HG03354 (cell line): ENCODE measurements around the gene AQP12B.

ENCODE experiments used
- ATAC-seq: cut with Tn5 transposase; IDR thresholded peaks from one replicate; pipeline ENCODE4 v1.9.1; 2021; ENCODE audit warnings: mild to moderate bottlenecking; ENCODE audit not compliant: unreplicated experiment, poor library complexity, severe bottlenecking

Gene AQP12B

DNA sequence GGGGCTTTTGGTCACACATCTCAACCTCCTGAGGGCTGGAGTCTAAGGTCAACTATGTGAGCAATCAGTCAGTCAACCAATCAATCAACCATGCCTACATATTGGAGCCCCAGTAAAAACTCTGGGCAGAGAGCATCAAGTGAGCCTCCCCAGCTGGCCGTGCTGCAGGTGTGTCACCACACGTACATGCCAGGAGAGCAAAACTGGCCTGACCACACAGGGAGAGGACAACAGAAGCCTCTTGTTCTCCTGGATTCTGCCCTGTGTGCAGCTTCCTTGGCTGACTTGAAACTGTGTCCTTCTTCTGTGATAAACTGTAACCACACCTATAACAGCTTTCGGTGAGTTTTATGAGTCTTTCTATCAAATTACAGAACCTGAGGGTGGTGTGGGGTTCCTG is 31.5 kb downstream of the AQP12B start:
- ATAC-seq, result no peak

DNA sequence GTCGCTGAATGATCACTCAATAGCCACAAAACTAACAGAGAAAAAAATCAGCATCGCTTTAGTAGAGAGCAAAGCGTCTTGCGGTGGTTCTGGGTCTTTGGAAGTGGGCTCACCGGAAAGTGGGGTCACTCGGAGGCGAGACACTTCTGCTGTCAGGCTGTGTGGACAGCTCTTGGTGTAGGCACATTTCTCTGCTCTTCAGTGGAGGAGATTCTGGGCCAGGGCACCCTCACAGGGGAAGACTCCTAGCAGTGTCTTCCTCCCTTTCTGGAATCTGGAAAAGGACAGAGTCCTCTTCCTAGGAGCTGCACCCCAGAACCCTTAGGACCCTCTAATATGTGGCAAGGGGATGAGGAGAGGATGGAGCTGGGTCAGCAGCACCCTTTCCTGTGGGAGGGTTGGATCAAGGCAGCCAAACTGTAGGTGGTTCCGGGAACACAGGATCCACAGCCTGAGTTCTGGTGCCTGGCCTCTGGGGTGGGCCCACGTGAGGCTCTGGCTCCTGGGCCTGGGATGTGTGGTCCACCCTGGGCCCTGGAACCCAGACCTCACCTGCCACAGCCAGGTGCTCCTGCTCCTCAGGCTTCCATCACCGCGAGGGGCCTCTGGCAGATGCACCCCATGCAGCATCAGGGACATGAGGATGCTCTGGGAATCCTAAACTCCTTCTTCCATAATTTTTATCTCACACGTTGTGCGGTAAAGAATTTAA is 32.3 kb downstream of the AQP12B start:
- ATAC-seq, result no peak

DNA sequence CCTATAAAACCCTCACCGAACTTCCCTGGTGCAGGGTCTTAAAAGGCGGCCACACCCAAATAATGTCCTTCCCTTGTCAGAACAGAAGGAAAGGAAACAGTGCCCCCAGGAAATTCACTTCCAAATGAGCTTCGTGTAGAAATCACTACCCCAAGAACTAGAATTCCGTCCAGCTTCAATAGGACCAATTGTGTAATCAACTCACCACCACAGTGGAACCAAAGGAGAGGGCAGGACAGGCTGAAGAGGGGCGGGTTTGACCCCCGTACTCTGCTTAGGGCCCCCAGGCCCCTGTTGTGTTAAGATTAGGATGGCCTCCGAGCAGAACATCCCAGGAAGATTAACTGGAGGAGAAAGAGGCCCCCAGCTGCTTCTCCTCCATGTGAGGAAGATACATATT is 33.4 kb downstream of the AQP12B start:
- no peak for ATAC-seq

DNA sequence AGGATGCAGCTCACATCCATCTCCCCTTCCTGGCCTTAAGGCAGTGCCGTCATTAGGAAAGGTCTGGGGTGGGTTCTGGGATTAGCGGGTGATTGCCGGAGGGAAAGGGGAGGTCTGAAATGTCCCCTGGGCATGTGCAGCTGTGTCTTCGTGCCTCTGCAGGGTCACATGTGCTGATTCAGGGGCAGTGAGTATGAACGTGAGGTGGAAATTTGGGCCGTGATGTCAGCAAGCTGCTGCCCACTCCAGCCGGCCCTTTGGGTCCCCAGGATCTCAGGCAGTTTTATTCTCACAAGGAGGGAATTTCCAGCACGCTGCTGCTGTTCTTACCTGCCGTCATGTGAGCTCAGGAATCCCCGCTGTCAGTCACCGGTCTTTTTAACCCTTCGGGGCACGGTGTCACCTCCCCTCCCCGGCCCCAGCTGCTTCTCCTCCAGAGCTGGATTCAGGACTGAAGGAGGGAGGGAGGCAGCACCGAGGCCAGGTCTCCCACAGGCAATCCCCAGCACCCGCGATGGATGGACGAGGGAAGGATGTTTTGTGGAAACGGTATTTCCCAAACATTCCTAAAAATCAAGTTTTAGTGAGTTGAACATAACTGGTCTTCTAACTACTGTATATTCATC is 33.9 kb downstream of the AQP12B start:
- no peak for ATAC-seq

DNA sequence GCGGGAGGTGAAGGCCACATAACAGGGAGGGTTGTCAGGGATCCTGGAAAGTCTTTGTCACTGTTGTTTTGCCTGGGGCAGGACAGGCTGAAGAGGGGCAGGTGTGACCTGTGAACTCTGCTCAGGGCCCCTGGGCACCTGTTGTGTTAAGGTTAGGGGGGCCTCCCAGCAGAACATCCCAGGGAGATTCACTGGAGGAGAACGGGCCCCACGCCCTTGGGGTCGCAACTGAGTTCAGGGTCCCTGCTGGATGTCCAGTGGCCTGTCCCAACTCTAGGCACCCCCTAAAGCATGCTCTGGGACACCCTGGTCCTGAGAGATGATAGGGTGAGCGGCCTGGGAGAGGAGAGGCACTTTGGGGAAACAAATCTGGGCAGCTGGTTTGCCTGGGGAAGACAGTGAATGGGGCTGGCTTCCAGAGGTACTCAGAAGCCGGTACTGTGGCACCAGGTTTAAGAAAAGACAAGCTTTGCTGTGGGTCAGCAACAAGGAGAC is 34.5 kb downstream of the AQP12B start:
- ATAC-seq, result no peak

DNA sequence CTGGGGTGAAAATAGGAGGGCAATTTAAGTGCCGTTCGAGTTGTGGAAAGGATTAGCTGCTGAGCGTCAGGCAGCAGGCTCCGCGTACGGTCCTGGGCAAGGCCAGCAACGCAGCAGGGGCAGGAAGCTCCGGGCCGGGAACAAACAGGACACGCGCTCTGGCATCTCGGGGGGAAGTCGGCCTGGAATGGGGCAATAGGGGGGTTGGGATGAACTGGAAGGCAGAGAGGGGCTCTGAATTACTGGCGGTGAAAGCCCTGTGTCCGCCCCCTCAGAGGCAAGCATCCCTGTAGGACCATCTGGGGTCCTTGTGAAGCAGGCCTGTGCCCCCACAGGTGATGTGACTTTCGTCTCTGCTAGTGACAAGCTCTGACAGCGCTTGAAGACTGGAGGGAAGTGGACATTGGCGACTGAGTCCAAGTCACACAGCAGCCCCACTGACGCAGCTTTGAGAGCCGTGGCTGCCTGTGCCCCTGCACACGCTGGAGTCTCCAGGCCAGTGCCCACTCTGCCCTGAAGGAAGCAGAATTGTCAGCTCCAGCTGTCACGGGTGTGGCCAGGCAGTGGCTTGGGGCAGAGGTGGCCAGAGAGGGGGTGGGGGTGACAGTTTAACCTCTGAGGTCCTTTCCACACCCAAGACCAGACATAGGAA is 35.1 kb downstream of the AQP12B start:
- ATAC-seq, result no peak

DNA sequence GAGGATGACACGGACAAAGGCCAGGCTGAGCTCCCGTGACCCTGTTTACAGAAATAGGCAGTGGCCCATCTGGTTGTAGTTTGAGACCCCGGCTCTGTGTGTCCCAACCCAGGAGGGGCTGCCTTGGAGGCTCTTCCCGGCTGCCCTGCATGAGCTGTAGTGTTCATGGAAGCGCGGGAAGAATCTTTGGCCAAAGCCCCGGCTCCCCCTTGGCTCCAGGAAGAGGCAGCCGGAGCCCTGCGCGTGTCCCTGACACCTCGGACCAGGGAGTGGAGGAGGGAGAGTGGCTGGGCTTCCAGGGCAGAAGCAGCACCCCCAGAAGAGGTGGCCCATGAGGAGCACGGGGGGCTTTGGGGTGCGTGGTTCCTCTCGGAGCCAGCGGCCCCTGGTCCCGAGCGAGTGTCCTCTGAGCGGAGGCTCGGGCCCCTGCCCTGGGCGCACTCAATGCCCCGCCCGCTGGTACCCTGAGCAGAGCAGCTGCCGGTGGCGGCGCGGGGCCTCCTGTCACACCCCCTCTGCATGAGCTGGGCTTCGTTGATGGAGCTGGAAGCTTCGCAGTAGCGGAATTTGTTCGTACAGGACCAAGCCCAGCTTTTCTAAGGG is 35.7 kb downstream of the AQP12B start:
- no peak for ATAC-seq

DNA sequence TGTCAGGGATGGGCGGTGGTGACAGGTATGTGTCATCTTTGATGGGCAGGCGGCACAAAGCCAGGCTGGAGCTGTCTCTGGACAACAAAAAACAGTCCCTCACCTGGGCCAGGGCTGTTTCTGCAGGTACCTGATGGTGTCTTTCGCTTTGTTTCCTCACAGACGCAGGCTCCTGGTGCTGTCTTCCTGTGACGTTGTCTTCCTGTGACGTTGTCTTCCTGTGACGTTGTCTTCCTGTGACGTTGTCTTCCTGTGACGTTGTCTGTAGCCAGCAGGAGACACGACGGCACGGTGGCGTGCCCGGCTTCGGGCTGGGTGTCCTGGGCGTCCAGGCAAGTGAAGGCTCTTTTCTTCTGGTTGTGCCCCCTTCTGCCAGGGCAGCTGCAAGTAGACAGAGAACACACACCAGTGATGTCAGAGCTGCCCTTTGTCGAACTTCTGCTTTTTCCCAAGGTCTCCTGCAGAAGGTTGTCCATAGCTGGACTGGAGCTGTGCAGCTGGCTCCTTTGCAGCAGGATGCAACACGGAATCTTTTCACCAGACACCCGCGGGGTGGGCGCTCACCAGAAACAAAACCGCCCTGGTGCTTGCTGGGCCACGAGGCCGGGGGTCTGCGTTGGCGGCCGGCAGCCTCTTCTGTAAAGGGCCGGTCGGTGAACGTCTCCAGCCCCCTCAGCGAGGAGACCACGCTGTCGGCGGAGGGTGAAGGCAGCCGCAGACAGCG is 36.3 kb downstream of the AQP12B start:
- no peak for ATAC-seq

DNA sequence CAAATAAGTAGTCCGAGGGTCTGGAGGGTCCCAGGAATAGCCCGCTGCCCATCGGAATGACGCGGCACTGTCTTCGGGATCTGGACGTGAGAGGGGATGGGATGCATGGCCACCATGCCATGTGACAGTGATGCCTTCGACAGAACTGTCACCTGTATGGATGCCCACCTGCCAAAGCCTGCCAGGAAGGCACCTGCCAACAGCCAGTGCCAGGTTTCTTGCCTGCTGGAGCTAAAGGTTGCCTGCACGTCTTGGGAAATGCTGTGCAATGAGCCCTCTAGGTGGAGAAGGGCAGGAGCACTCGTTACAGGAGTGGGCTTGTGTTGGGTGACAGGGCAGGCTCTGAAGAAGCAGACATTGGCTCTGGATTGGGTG is 36.9 kb downstream of the AQP12B start:
- ATAC-seq, result no peak

DNA sequence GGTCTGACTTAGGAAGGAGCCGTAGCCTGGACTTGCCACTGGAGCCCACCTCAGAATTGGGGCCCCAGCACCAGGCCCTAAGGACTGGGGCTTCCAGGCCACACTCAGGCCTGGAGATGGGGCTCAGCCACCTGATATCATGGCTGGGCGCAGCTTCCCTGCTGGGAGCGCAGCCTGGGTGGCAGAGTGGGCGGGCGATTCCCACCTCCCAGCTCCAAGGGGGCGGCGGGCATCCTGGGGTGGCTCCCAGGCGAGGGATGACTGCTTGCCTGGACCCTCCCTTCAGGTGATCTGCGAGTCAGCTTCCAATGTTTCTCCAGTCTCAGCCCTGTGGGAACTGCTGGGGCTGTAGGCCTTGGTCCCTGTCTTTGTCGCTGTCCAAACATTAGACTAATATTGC is 37.3 kb downstream of the AQP12B start:
- no peak for ATAC-seq

DNA sequence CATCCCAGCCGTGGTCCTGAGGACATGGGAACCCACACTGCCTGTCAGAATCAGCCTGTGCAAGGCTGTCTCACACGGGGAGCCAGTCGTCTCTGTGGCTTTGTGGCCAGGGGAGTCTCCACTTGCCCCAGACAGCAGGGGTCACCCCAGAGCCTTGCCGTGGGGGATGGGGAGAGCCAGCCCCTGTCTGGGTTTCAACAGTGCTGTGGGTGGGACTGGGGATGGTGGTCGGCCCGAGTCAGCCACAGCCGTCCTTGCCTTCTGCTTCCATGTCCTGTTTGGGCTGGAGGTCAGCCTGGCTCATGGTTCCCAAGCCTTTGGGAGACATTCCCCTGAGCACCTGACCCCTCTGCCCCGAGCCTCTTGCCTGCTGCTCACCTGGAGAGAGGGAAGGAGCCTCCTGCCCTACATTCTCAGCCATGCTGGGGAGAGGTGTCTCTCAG is 37.8 kb downstream of the AQP12B start:
- ATAC-seq, result no peak

DNA sequence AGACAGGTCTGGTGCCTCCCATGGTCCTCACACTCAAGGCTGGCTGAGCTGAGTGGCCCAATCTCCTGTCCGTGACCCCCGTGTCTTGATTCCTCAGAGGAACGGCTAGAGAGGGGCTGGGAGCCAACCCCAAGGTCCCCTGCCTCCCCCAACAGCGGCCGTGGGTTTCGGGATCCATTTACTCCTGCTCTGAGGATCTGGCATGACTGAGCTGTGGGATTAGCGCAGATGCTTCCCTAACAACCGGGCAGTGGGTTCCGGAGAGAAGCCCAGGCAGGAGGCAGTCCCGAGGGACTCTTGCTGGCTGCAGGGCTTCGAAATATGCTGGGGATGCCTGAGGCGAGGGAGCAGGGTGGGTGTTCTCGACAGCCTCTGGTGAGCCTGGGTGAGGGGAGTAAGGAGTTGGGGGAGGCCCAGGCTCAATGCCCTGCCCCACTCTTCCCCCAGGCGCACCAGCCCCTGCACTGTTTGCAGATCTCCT is 38.5 kb downstream of the AQP12B start:
- no peak for ATAC-seq

DNA sequence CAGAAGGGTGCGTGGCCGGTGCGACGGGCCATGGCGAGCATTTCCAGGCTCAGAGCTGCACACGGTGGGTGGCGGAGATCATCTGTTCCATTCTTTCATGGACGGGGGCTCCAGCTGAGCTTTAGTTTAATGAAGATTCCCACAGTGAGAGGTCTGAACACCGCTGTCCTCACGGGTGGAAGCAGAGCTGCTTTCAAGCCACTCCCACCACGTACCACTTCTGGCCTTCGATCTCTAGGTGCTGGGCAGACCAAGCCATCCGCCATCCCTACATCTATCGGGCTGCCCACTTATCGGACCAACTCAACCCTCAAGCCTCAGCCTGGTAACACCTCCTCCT is 38.9 kb downstream of the AQP12B start:
- no peak for ATAC-seq

DNA sequence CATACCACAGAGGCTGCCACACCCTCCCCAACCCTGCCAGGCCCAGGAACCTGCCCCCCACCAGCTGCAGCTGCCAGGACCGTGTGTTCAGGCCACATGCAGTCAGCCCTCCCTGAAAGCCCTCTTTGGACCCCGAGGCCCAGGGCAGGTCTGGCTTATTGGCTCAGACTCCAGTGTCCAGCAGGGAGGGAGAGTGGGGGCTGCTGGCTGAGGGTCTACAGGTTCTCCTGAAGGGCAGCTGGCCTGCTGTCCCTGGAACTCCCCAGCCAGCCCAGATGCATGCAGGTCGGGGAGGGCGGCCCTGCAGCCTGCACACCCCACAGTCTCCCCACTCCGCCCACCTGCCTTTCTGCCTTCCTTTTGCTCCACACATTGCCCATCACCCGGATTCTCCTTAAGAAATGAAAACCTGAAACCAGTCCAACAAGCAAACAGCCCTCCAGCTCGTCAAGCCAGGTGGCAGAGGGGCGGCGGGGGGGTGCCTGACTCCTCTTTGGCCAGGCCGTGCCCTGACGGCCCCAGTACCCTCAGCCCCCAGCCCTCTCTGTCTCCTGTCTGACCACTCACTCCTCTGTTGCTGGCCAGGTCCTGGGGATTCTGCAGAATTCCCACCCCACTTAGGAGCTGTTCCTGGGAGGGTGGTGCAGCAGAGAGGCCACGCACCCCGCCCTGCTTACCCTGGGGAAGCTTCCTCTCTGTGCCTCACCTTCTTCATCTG is 39.4 kb downstream of the AQP12B start:
- ATAC-seq, result no peak

DNA sequence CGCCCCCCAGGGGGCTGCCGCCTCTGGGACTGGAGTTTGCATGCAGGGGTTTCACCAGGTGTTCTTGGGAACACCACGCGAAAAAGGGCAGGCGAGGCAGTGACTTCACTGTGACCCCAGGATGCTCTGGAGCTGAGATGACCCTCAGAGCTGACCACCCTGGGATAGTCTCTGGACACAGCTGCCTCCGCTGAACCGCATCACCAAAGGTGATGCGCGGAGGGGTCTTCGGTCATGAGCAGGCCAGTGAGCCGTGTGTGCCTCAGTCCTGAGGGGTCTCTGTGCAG is 39.9 kb downstream of the AQP12B start:
- ATAC-seq, result no peak

DNA sequence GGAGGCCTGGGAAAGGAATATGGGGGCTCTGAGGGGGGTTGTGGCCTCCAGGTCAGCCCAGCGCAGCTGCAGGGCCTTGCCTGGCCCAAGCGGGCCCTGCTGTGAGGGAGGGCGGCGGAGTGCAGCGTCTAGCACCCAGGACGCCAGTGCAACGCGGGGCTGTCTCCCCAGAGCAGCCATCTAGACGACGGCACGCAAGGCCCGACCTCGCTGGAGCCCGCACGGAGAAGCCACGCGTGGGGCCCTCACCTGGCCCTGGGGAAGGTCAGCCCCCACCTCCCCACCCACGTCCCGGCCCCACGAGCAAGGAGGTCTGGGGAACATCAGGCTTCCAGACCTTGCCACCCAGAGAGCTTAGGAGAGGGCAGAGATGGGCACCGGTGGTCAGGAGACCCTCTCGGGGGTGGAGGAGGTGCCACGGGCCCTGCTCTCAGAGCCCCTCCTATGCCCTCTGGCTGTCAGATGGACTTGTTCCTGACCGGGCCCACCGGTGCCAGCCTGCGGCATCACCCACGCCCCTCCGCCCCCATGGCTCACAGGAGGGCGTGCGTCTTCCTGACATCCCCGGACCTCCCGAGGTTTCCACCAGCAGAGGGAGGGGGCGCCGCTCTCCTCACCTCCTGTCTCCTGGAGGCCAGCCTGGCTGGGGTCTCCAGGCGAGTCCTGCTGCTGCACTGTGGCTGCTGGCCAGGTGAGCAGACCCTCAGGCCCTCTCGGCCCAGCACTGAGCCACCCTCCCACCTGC is 40.5 kb downstream of the AQP12B start:
- ATAC-seq, result no peak

DNA sequence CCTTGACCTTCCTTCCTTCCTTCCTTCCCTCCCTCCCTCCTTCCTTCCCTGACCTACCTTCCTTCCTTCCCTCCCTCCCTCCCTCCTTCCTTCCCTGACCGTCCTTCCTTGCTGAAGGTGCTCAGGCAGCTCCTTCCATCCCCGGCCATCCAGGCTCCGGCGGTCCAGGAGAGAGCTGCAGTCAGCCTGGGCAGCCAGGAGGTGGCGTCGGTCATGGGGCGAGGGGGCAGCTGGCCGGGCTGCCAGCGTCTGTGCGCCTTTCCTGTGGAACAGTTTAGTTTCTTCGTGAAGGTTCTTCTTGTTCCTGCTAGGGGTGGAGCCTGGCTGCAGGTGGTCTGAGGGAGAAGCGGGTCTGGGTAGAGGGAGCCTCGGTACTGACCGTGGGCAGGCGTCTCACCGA is 41.7 kb downstream of the AQP12B start:
- no peak for ATAC-seq

DNA sequence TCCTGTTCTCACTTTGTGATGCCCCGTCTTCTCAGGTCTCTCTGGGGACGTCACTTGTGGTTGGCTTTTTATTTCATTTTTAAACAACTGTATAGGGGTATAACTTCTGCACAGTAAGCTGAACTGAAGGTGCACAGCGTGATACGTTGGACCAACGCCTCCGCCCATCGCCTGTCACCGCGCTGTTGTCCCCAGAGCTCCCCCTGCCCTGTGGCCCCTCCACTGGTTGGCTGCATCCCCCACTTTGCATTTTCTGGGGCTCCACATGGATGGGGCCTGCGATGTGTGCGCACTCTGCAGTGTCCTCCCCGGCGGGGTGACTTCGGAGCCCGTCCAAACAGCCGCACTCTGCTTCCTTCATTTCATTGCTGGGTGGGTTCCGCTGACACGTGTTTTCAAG is 43.1 kb downstream of the AQP12B start:
- no peak for ATAC-seq
